Stimulated activated memory B cell treated with anti-CD40 and anti-IgM and Interleukin-4, amounts not matched to agents 10 μg/mL and 1 μg/mL and 100 μg/mL, for 72 hours (primary cell): ENCODE results near the gene PERP.

Experiments used
- ATAC-seq: fragments of 150-1000 bp; cut with Tn5 transposase; 2 replicates; pipeline ENCODE4 v1.10.0; 2021
- H3K27ac Mint-ChIP-seq: one replicate; pipeline ENCODE4 v1.8.0; 2022; ENCODE audit warnings: mild to moderate bottlenecking, mixed read lengths
- H3K27me3 Mint-ChIP-seq: one replicate; pipeline ENCODE4 v1.8.0; 2022; ENCODE audit warnings: mixed read lengths
- H3K36me3 Mint-ChIP-seq: one replicate; pipeline ENCODE4 v1.8.0; 2022; ENCODE audit warnings: mixed read lengths
- H3K4me1 Mint-ChIP-seq: one replicate; pipeline ENCODE4 v1.8.0; 2022; ENCODE audit warnings: mixed read lengths
- H3K4me3 Mint-ChIP-seq: one replicate; pipeline ENCODE4 v1.8.0; 2022; ENCODE audit warnings: mild to moderate bottlenecking, moderate library complexity, mixed read lengths
- H3K9me3 Mint-ChIP-seq: one replicate; pipeline ENCODE4 v1.8.0; 2022; ENCODE audit warnings: mixed read lengths

The PERP gene

DNA sequence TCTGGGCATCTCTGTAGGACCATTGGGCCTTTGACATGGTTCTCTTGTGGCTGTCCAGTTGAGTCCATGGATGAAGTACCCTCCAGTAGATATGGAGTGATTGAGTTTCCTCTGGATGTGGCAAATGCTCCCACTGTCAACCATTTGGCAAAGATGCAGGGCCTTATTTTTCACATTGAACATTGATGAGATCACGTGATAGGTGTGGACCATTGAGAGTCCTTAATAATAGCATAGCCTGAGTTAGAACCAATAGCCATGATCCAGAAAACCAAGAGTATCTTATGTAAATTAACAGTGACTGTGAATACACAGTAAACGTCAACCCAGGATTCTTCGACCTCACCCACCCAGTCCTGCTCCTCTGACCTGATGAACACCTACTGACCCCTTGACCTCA lies 3.0 kb upstream of the PERP start:
- H3K4me1 Mint-ChIP-seq = peaks cover 20% of the 10 kb centered on the region
- peaks cover 45% of the 10 kb centered on the region for H3K27me3 Mint-ChIP-seq
- no peak overlapping the region for H3K27ac Mint-ChIP-seq
- H3K9me3 Mint-ChIP-seq = no peaks in the 10 kb centered on the region
- no peaks in the 10 kb centered on the region for H3K36me3 Mint-ChIP-seq
- no peak for ATAC-seq
- no peak overlapping the region for H3K4me3 Mint-ChIP-seq

GRCh38 chr6:138109042-138109997 lies 2.1 kb upstream of the PERP start:
- H3K27ac Mint-ChIP-seq = no peak overlapping the region
- no peak overlapping the region for H3K4me3 Mint-ChIP-seq
- H3K36me3 Mint-ChIP-seq = no peaks in the 10 kb centered on the region
- H3K9me3 Mint-ChIP-seq = no peaks in the 10 kb centered on the region
- peaks cover 20% of the 10 kb centered on the region for H3K4me1 Mint-ChIP-seq
- no peak for ATAC-seq
- H3K27me3 Mint-ChIP-seq = peaks cover 39% of the 10 kb centered on the region

GRCh38 chr6:138107752-138108592 lies 753 bp upstream of the PERP start:
- ATAC-seq = peak; percentile 61
- peaks cover 32% of the 10 kb centered on the region for H3K27me3 Mint-ChIP-seq
- H3K9me3 Mint-ChIP-seq = no peaks in the 10 kb centered on the region
- no peak overlapping the region for H3K27ac Mint-ChIP-seq
- no peaks in the 10 kb centered on the region for H3K36me3 Mint-ChIP-seq
- H3K4me1 Mint-ChIP-seq = peaks cover 20% of the 10 kb centered on the region
- peak overlapping the region; percentile 77 for H3K4me3 Mint-ChIP-seq

GRCh38 chr6:138106665-138107077 lies 548 bp downstream of the PERP start:
- Mint-ChIP-seq H3K4me1 (peaks cover 20% of the 10 kb centered on the region), H3K27me3 (peaks cover 40% of the 10 kb centered on the region), H3K4me3 (peak overlapping the region; percentile 90), H3K9me3 (no peaks in the 10 kb centered on the region), H3K27ac (peak overlapping the region; percentile 68), H3K36me3 (no peaks in the 10 kb centered on the region)
- no peak for ATAC-seq

GRCh38 chr6:138105880-138106664 lies 1.1 kb downstream of the PERP start:
- Mint-ChIP-seq H3K27ac (no peak overlapping the region), H3K27me3 (peaks cover 43% of the 10 kb centered on the region), H3K9me3 (no peaks in the 10 kb centered on the region), H3K4me1 (peaks cover 20% of the 10 kb centered on the region), H3K4me3 (peak overlapping the region; percentile 90), H3K36me3 (no peaks in the 10 kb centered on the region)
- no peak for ATAC-seq

DNA sequence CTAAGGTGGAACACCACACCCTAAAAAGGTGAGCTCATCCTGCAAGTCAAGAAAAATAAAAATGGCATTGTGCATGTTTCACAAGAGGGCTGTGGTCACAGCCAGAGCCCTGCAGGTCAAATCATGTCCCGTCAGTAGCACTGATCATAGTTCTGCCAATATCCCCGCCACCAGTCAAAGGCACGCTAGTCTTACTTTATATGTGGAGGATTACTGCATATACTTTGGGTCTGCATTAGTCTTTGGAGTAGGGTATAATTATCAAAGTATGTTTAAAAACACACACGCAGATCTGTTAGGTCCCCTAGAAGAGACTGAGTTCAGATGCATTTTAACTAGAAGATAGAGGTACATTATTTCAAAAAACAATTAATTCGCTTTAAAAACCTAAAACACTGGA lies 1.8 kb downstream of the PERP start:
- no peaks in the 10 kb centered on the region for H3K36me3 Mint-ChIP-seq
- ATAC-seq = no peak
- peaks cover 43% of the 10 kb centered on the region for H3K27me3 Mint-ChIP-seq
- no peak overlapping the region for H3K27ac Mint-ChIP-seq
- no peaks in the 10 kb centered on the region for H3K9me3 Mint-ChIP-seq
- peaks cover 20% of the 10 kb centered on the region for H3K4me1 Mint-ChIP-seq
- no peak overlapping the region for H3K4me3 Mint-ChIP-seq

GRCh38 chr6:138104618-138105213 lies 2.5 kb downstream of the PERP start:
- no peaks in the 10 kb centered on the region for H3K36me3 Mint-ChIP-seq
- ATAC-seq = no peak
- peaks cover 20% of the 10 kb centered on the region for H3K4me1 Mint-ChIP-seq
- H3K9me3 Mint-ChIP-seq = no peaks in the 10 kb centered on the region
- H3K4me3 Mint-ChIP-seq = no peak overlapping the region
- no peak overlapping the region for H3K27ac Mint-ChIP-seq
- peaks cover 43% of the 10 kb centered on the region for H3K27me3 Mint-ChIP-seq

- Mint-ChIP-seq H3K4me1 (peaks cover 15% of the 10 kb centered on the region), H3K36me3 (no peaks in the 10 kb centered on the region), H3K9me3 (no peaks in the 10 kb centered on the region), H3K27ac (no peak overlapping the region), H3K4me3 (no peak overlapping the region), H3K27me3 (peaks cover 43% of the 10 kb centered on the region)
- ATAC-seq = no peak
Measured at GRCh38 chr6:138103871-138104270, 3.3 kb downstream of the PERP start.

GRCh38 chr6:138101946-138102731 lies 5.1 kb downstream of the PERP start:
- Mint-ChIP-seq H3K27me3 (peaks cover 46% of the 10 kb centered on the region), H3K36me3 (no peaks in the 10 kb centered on the region), H3K4me3 (no peak overlapping the region), H3K9me3 (peaks cover 8% of the 10 kb centered on the region), H3K27ac (no peak overlapping the region), H3K4me1 (peaks cover 4% of the 10 kb centered on the region)
- no peak for ATAC-seq

DNA sequence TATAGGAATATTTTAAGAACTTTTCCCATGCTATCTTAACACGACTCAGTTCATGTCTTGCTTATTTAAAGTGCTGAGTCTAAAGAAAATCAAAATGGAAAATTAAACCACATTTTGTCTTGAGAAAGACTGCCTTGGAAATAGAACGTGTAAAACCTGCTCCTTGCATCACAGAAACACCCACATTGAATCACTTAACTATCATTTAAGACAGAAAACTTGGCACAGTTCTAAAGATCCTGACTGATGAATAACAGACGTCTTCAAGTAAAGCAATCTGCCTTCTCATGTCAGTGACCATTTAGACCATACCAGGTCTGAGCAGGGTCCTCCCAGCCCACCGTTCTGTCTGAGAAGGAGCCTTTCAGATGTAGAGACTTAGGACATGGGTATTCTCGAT lies 7.4 kb downstream of the PERP start:
- Mint-ChIP-seq H3K27ac (no peak overlapping the region), H3K9me3 (peaks cover 8% of the 10 kb centered on the region), H3K4me1 (no peaks in the 10 kb centered on the region), H3K27me3 (peaks cover 43% of the 10 kb centered on the region), H3K36me3 (no peaks in the 10 kb centered on the region), H3K4me3 (no peak overlapping the region)
- ATAC-seq = no peak

DNA sequence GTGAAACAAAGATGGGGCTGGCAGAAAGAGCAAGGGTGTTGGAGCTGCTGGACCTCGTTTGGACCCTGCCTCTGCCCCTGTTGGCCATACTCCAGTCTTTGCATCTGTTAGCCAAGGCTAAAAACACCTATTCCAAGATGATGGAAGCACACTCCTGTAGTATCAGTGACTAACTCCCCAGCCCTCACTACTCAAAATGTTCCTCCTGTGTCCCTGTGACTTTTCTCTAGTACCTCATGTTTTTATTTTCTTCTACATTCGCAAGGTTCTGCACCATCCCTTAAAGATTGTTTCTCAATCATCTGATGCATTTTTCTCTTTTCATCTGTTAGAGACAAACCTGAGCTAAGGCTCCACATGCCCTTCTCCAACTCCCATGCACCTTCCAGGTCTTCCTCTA lies 8.9 kb downstream of the PERP start:
- H3K9me3 Mint-ChIP-seq = peaks cover 8% of the 10 kb centered on the region
- no peaks in the 10 kb centered on the region for H3K4me1 Mint-ChIP-seq
- H3K27ac Mint-ChIP-seq = no peak overlapping the region
- peaks cover 43% of the 10 kb centered on the region for H3K27me3 Mint-ChIP-seq
- H3K36me3 Mint-ChIP-seq = no peaks in the 10 kb centered on the region
- no peak for ATAC-seq
- no peak overlapping the region for H3K4me3 Mint-ChIP-seq

DNA sequence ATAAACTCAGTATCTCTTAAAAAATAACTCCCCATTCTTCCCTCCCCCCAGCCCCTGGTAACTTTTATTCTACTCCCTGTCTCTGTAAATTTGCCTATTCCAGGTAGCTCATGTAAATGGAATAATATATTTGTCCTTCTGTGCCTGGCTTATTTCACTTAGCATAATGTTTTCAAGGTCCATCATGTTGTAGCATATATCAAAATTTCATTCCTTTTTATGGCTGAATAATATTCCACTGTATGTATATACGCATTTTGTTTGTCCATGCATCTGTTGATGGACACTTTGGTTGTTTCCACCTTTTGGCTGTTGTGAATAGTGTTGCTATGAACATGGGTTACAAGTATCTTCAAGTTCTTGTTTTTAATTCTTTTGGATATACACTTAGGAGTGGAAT lies 13.0 kb downstream of the PERP start:
- peaks cover 32% of the 10 kb centered on the region for H3K27me3 Mint-ChIP-seq
- H3K27ac Mint-ChIP-seq = no peak overlapping the region
- peaks cover 8% of the 10 kb centered on the region for H3K9me3 Mint-ChIP-seq
- H3K4me3 Mint-ChIP-seq = no peak overlapping the region
- ATAC-seq = no peak
- no peaks in the 10 kb centered on the region for H3K36me3 Mint-ChIP-seq
- no peaks in the 10 kb centered on the region for H3K4me1 Mint-ChIP-seq

- Mint-ChIP-seq H3K36me3 (no peaks in the 10 kb centered on the region), H3K4me1 (no peaks in the 10 kb centered on the region), H3K9me3 (peaks cover 8% of the 10 kb centered on the region), H3K27me3 (peaks cover 30% of the 10 kb centered on the region), H3K27ac (no peak overlapping the region), H3K4me3 (no peak overlapping the region)
- ATAC-seq = no peak
Measured at GRCh38 chr6:138093632-138094031, 13.6 kb downstream of the PERP start.

- Mint-ChIP-seq H3K4me1 (no peaks in the 10 kb centered on the region), H3K27ac (no peak overlapping the region), H3K9me3 (peaks cover under 1% of the 10 kb centered on the region), H3K27me3 (peaks cover 21% of the 10 kb centered on the region), H3K36me3 (no peaks in the 10 kb centered on the region), H3K4me3 (no peak overlapping the region)
- no peak for ATAC-seq
Measured at GRCh38 chr6:138092686-138093085, 14.5 kb downstream of the PERP start.
